Measurements from ENCODE around the gene PDE6A.

Gene PDE6A

DNA sequence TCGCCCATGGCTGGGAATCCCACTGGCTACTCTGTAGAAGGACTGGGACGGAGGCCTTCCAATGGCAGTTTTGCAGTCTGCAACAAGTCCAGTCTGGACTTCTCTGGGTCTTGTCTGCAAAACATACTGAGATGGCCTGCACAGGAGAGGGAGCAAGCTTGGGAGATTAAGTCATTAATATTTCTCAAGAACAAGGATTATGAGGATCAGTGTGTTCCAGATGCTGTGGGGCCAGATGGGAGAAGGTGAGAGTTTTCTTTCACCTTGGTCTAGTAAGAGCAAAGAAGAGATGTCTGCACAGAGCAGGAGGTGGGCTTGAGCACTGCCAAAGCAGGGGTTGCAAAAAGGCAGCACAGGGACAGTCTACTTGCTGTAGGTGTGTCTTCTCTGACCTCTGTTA lies at the start of gene PDE6A:
Gene PDE6A (minus strand): TSS at position 128 of the 400 bp plus-strand sequence. CDS start 120 bp downstream, at position 8.
- DNase-seq (ENCODE audit: low read depth) = no peak

- no peak for DNase-seq (ENCODE audit: low read depth)
Observed at GRCh38 chr5:149993471-149993870, 48.9 kb upstream of the PDE6A start.

- DNase-seq (ENCODE audit: low read depth) = peak; percentile 51
Observed at GRCh38 chr5:149990518-149991376, 46.2 kb upstream of the PDE6A start.

GRCh38 chr5:149988126-149988525 lies 43.5 kb upstream of the PDE6A start:
- no peak for DNase-seq (ENCODE audit: low read depth)

GRCh38 chr5:149982505-149982904 lies 37.9 kb upstream of the PDE6A start:
- DNase-seq (ENCODE audit: low read depth) = no peak

GRCh38 chr5:149981206-149981605 lies 36.6 kb upstream of the PDE6A start:
- DNase-seq (ENCODE audit: low read depth) = no peak

GRCh38 chr5:149979896-149980295 lies 35.3 kb upstream of the PDE6A start:
- DNase-seq (ENCODE audit: low read depth) = no peak

DNA sequence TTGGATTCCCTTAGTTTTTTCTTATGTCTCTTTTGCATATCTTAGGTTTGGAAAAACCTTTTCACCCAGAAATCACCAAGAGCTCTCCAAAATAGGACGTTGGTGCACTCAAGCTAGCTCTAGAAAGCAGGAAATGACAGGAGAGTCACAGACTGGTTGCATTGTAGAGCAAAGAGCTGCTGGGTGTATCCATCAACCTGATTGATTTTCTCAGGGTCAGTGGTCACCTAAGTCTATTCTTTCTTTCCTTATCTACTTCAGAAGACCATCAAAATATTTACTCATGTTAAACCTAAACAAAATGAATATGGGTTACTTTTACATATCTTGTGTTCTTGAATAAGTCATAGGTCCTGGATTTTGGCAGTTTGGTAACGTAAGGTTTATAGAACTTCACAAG lies 30.8 kb upstream of the PDE6A start:
- DNase-seq (ENCODE audit: low read depth) = no peak

DNA sequence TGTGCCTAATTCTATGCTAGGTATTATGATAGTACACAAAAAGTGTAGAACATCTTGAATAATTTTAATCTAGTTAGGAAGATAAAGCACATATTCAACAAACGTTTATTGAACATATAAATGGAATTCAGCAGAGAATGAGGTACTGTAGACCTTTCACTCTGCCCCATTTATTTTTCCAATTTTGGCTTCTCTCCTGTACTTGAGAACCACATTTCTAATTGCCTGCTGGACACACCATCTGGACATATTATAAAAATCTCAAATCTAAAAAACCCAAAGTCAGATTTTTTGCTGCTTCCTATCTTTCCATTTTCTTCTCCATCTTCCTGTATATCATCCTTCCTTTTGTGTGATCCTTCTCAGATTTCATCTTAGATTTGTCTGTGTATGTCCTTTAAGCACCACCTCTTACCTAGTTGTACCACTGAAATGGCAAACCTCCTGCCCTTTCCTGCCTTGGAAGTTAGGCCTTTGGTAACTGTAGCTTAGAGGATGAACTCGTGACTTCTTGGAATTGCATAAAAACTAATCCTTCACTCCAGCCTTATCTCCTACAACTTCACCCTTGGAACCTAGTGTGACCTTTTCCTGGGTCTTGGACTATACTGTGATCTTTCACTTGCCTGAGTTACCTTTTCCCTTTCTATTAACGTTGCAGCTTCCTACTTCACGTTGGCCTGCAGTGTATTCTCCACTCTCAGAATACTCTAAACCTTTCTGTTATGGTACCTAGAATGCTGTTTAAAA lies 24.8 kb upstream of the PDE6A start:
- no peak for DNase-seq (ENCODE audit: low read depth)

DNA sequence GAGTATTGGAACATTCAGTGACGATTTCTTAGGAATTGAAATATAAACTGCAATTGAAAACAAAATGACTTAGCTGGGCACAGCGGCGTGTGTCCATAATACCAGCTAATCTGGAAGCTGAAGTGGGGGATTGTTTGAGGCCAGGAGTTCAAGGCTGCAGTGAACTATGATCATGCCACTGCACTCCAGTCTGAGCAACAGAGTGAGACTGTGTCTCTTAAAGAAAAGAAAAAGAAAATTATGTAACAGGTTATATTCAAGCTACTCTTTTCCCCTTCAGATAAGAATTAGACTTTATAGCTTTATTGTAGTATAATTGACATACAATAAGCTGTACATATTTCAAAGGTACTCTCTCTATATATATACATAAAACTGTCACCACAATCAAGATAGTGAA lies 22.4 kb upstream of the PDE6A start:
- DNase-seq (ENCODE audit: low read depth) = no peak

DNA sequence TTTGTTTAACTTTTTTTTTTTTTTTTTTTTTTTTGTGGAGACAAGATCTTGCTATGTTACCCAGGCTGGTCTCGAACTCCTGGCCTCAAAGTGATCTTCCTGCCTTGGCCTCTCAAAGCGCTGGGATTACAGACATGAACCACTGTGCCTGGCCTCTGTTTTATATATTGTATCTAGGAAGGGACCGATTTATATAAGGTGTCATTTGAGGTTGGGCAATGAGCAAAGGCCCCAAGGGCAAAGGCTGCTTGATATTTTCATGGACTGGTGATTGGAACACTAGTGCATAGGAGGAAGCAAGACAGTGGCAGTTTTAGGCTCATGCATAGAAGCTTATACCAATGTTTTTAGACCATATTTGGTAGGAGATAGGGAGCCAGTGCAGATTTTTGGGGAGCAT lies 19.1 kb upstream of the PDE6A start:
- no peak for DNase-seq (ENCODE audit: low read depth)

- DNase-seq (ENCODE audit: low read depth) = no peak
Observed at GRCh38 chr5:149962601-149963300, 18.2 kb upstream of the PDE6A start.

DNA sequence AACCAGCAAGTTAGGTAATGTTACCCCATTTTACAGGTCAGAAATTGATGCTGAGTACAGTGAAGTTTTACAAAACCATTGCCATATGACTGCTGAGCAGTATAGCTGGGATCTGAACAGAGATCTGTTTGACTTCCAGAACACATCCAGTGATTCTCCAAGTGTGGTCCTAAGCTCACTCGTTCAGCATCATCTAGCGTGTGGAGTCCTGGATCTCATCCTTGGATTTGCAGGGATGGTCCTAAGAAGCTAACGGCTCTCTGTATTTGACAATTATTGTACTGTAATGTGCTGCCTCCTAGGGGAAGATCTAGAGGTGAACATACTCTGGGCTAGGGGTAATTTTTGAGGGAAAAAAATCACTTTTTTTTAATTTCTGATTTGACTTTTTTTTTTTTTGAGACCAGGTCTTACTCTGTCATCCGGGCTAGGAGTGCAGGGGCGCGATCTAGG lies 17.4 kb upstream of the PDE6A start:
- no peak for DNase-seq (ENCODE audit: low read depth)

DNA sequence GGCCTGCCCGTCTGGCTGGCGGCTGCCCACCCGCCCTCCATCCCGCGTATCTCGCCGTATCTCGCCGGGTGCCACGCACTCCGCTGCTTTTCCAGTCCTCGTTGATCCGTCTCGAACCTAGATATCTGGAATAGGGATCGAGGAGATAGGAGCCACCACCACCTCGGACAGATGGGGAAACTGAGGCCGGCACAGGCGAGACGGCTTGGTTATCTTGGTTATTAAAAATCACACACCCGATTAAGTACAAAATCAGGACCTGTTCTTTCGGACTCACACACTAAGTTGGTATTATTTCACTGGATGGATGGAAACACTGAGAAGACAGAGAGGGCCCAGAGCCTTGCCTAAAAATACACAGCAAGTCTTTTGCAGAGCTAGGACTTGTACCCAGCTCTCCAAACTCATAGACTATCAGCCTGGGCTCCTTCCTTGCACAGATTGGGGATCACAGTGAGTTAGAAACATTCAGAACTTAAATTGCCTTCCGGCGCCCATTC lies 16.6 kb upstream of the PDE6A start:
- no peak for DNase-seq (ENCODE audit: low read depth)

DNA sequence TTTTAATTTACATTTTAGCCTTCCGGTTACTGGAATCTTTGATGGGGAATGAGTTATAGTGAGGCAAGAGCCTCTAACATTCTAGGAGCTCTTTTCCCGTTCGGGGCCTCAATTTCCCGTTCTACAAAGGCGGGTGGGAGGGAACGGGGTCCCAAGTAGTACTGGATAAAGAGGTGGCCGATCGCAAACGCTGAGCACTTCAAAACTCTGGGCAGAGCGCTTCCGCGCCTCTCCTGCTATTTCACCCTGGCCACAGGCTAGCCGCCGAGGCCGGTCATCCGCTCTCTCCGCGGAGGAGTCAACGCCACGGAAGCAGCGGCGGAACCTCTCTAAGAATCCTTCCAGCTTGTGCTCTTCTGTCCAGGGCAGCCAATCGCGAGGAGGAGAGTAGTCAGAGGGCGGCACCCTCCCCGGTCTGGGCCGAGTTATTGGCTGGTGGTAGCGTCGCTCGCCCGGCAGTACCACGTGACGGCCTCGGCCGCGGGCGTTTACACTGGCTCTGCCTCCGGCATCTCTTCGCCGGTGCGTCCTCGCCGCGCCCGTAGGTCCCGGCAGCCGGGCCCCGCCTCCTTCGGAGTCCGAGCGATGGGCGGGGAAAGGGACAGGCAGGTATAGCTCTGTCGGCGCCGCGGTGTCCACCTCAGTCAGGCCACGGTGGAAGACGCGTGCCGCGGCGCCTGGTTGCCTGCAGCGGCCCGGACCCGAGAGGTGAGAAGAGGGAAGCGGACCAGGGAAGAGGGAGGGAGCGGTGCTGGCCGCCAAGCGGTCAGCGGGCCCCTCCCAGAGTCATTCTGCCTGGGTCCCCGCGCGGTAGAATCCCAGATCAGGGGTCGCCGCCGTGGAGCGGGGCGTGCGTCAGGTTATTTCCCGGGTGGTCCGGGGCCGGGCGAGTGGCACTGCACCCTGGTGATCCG lies 15.9 kb upstream of the PDE6A start, which contains the start of gene SLC26A2:
Gene SLC26A2 (plus strand): TSS at position 487 of the 914 bp plus-strand sequence. CDS start 16,895 bp downstream, outside the sequence.
- peak; percentile 91 for DNase-seq (ENCODE audit: low read depth)

DNA sequence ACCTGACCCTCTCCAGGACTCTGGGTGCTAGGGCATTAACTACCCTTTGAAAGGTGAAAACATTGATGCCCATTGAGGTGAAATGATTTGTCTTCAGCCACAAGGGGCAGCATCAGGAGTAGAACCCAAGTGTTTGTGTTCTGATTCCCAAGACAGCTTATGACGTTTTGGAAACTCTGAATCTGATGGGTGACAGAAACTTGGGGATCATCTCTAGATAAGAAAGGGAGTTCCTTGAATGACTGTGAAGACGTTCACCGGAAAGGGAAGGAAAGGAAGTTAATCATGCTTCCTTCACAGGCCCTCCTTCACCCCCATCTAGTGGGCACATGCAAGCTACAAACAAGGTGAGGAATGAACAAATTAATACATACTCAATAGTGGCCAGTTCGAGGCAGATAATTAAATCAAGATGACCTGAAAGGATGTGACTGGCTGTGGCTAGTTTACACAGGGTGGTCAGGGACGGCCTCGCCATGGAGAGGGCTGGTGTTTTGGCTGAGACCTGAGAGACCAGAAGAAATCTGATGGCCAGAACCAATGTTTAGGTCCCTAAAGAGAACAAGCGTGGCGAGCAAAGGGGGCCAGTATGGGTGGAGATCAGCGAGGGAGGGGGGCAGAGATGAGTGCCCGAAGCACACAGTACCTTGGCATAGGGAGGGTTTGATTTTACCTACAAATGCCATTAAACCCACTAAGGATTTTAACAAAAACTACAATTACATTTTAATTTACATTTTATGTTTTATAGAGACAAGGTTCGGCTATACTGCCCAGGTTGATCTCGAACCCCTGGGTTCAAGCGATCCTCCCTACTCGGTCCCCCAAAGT lies 15.0 kb upstream of the PDE6A start:
- DNase-seq (ENCODE audit: low read depth) = peak; percentile 8

- no peak for DNase-seq (ENCODE audit: low read depth)
Observed at GRCh38 chr5:149957855-149958254, 13.3 kb upstream of the PDE6A start.

DNA sequence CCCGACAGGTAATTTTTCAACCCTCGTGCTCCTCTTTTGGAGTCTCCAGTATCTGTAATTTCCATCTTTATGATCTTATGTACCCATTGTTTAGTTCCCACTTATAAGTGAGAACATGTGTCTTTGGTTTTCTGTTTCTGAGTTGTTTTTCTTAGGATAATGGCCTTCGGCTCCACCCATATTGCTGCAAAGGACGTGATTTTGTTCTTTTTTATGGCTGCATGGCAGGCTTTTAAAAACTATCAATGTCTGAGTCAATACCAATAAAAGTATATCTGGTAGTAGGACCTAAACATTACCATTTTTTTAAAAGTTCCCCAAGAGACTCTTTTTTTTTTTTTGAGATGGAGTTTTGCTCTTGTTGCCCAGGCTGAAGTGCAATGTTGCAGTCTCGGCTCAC lies 12.1 kb upstream of the PDE6A start:
- DNase-seq (ENCODE audit: low read depth) = no peak

DNA sequence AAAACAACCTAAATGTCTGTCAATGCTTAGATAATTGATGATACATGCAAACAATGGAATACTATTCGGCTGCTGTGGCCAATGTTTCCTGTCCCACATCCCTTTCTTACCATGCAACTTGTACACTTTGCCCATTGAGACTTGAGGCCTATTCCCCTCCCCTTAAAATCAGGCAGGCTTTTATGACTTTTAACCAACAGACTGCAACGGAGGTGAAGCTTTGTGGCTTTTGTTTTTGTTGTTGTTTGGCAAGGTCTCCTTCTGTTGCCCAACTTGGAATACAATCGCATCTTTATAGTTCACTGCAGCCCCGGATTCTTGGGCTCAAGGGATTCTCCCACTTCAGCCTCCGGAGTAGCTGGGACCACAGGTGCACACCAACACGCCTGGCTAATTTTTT lies 10.2 kb upstream of the PDE6A start:
- DNase-seq (ENCODE audit: low read depth) = no peak

DNA sequence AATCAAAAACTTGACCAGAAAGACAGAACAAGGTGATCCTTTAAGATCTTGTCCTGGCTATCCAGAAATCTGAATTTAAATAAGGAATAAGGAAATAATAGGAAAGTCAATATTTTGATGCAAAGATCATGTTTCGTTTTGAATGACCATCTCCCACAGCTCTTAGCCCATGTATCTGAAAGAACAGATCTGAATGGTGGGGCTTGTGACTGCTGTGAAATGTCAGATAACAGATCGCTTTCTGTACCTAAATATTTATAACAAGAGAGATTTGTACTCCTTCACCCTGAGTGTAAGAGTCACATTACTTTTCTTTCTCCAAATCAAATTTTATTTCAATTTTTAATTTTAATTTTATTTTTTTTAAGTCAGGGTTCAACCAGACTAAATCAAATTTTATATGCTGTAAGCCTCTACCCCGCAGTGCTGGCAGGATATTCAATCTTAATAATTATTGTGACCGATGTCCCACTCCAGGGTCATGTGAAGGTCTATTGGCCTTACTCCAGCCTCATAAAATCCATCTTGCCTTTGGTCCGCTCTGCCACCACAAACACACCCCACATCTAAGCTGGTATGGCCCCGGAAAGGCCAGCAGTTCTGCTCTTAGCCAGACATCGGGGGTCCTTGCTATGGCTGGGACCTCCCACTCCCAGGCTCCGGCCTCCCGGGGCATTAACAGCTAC lies 9.0 kb upstream of the PDE6A start:
- DNase-seq (ENCODE audit: low read depth) = no peak

All from activated gamma-delta T cell treated with anti-CD3 and anti-CD28 coated beads, Interleukin-2, amount 50 U/mL, for 16 hours (primary cell).